NT2/D1 (cell line): Measurements from ENCODE around the gene FAM124B.
"Not testable (repeated sequence)": the region's sequence is repeated elsewhere in the genome, so short reads cannot be mapped to it uniquely, and the experiment has no call there.

Experiments
- DNase-seq: peaks from one replicate; pipeline ENCODE4 v3.0.0-alpha.2; 2011; ENCODE audit warnings: low read depth, low spot score
- H3K27me3 ChIP-seq: 2 replicates; pipeline ENCODE4 v1.6.0; 2011; ENCODE audit warnings: mild to moderate bottlenecking; ENCODE audit not compliant: insufficient read length, insufficient read depth
- H3K36me3 ChIP-seq: 2 replicates; pipeline ENCODE4 v1.6.1; 2011; ENCODE audit warnings: mild to moderate bottlenecking, low read length, mixed read lengths; ENCODE audit not compliant: insufficient read depth, insufficient read length
- H3K4me1 ChIP-seq: 2 replicates; pipeline ENCODE4 v1.5.1; 2011; ENCODE audit not compliant: insufficient read depth, insufficient read length
- H3K4me3 ChIP-seq: 2 replicates; pipeline ENCODE4 v1.5.1; 2011; ENCODE audit warnings: low read depth; ENCODE audit not compliant: insufficient read length
- H3K9ac ChIP-seq: 2 replicates; pipeline ENCODE4 v1.6.0; 2011; ENCODE audit warnings: low read depth; ENCODE audit not compliant: insufficient read length
- H3K9me3 ChIP-seq: 2 replicates; pipeline ENCODE4 v1.5.1; 2011; ENCODE audit warnings: mild to moderate bottlenecking, low read length; ENCODE audit not compliant: insufficient read depth
- SUZ12 ChIP-seq: IDR thresholded peaks from 2 replicates; pipeline ENCODE4 v1.6.1; 2011; ENCODE audit not compliant: insufficient read length, insufficient read depth; ENCODE audit errors: extremely low read depth
- YY1 ChIP-seq: IDR thresholded peaks from 2 replicates; pipeline ENCODE4 v1.6.1; 2011; ENCODE audit not compliant: insufficient read length, insufficient read depth
- ZNF274 ChIP-seq: IDR thresholded peaks from 2 replicates; pipeline ENCODE4 v1.6.1; 2011; ENCODE audit warnings: mild to moderate bottlenecking, low read depth, low read length

The FAM124B gene

GRCh38 chr2:224404796-224405195, 2.9 kb upstream of the FAM124B start:
- H3K9ac ChIP-seq, result no peak overlapping the region
- no peak overlapping the region for H3K4me3 ChIP-seq
- H3K9me3 ChIP-seq, result peaks cover 18% of the 10 kb centered on the region; the same call in 1 of the 2 replicates
- H3K4me1 ChIP-seq, result no peaks in the 10 kb centered on the region
- peaks cover 9% of the 10 kb centered on the region for H3K36me3 ChIP-seq
- TF ChIP-seq YY1 (no peak), ZNF274 (no peak)
- DNase-seq, result no peak
- no peaks in the 10 kb centered on the region for H3K27me3 ChIP-seq

GRCh38 chr2:224403657-224404056, 1.8 kb upstream of the FAM124B start:
- H3K27me3 ChIP-seq, result no peaks in the 10 kb centered on the region
- no peak overlapping the region for H3K4me3 ChIP-seq
- H3K36me3 ChIP-seq, result peaks cover 9% of the 10 kb centered on the region
- peaks cover 18% of the 10 kb centered on the region; the same call in 1 of the 2 replicates for H3K9me3 ChIP-seq
- TF ChIP-seq SUZ12 (no peak), ZNF274 (no peak), YY1 (no peak)
- no peak for DNase-seq
- H3K9ac ChIP-seq, result no peak overlapping the region
- H3K4me1 ChIP-seq, result no peaks in the 10 kb centered on the region

- Histone ChIP-seq H3K27me3 (no peaks in the 10 kb centered on the region), H3K9me3 (0 out of 2 replicates have a peak, but pooled peaks cover 4% of the 10 kb centered on the region), H3K4me3 (no peak overlapping the region), H3K36me3 (peaks cover 9% of the 10 kb centered on the region), H3K4me1 (no peaks in the 10 kb centered on the region), H3K9ac (no peak overlapping the region)
- TF ChIP-seq YY1, result no peak
- TF ChIP-seq SUZ12, result no peak
- TF ChIP-seq ZNF274, result no peak
- no peak for DNase-seq
Measured at GRCh38 chr2:224400886-224401632, 848 bp downstream of the FAM124B start.

- Histone ChIP-seq H3K36me3 (peaks cover 9% of the 10 kb centered on the region), H3K4me1 (no peaks in the 10 kb centered on the region), H3K4me3 (no peak overlapping the region), H3K9ac (no peak overlapping the region), H3K9me3 (no peaks in the 10 kb centered on the region), H3K27me3 (no peaks in the 10 kb centered on the region)
- TF ChIP-seq ZNF274 (no peak), YY1 (no peak), SUZ12 (no peak)
- no peak for DNase-seq
Measured at GRCh38 chr2:224400174-224400810, 1.6 kb downstream of the FAM124B start.

GRCh38 chr2:224398289-224398688, 3.6 kb downstream of the FAM124B start:
- Histone ChIP-seq H3K9me3 (no peaks in the 10 kb centered on the region), H3K27me3 (no peaks in the 10 kb centered on the region), H3K4me1 (no peaks in the 10 kb centered on the region), H3K36me3 (peaks cover 12% of the 10 kb centered on the region), H3K9ac (no peak overlapping the region), H3K4me3 (no peak overlapping the region)
- no peak for TF ChIP-seq ZNF274
- TF ChIP-seq SUZ12, result no peak
- TF ChIP-seq YY1, result no peak
- DNase-seq, result no peak

GRCh38 chr2:224397100-224397499, 4.8 kb downstream of the FAM124B start:
- H3K36me3 ChIP-seq, result peaks cover 16% of the 10 kb centered on the region
- H3K9me3 ChIP-seq, H3K4me3 ChIP-seq: not testable (repeated sequence)

GRCh38 chr2:224395620-224396390, 6.1 kb downstream of the FAM124B start:
- H3K4me1 ChIP-seq, result no peaks in the 10 kb centered on the region
- no peaks in the 10 kb centered on the region for H3K9me3 ChIP-seq
- no peaks in the 10 kb centered on the region for H3K27me3 ChIP-seq
- H3K36me3 ChIP-seq, result peaks cover 7% of the 10 kb centered on the region
- TF ChIP-seq YY1 (no peak), SUZ12 (no peak), ZNF274 (no peak)
- DNase-seq, result no peak
- no peak overlapping the region for H3K4me3 ChIP-seq
- H3K9ac ChIP-seq, result no peak overlapping the region

More at GRCh38 chr2:224397100-224397499, 4.8 kb downstream of the FAM124B start:
- not testable (repeated sequence) for H3K9ac ChIP-seq, H3K27me3 ChIP-seq, H3K4me1 ChIP-seq, DNase-seq
